ENCODE data around the gene FAM221B.

The FAM221B gene

DNA sequence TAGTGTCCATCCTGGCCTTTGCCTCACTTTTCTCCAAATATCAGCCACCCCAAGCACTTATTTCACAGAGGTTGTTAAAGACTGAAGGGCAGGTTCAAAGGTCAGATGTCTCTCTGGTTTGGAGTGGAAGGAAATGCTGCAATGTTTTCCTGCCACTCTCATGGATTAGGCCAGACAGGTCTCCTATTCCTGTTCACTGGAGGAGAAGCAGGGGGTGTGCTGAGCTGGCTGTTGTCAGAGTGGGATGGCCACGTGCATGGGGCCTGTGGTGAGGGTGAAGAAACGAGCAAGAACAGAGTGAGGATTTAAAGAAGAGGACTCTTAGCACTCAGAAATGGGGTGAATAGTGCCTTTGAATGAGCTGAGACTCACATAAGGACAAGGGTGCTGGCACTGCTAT, 7.2 kb upstream of the FAM221B start:
- Histone ChIP-seq H3K4me1 (ENCODE audit: control insufficient read depth, insufficient read depth, low read length) (no peaks in the 10 kb centered on the region), H3K36me3 (ENCODE audit: control insufficient read depth, insufficient read depth, low read length) (no peaks in the 10 kb centered on the region), H3K4me3 (ENCODE audit: low read length) (no peak overlapping the region), H3K27ac (ENCODE audit: low read length) (no peak overlapping the region), H3K27me3 (ENCODE audit: control insufficient read depth, insufficient read depth, low read length) (no peaks in the 10 kb centered on the region), H3K9me3 (ENCODE audit: control insufficient read depth, insufficient read depth, low read length) (no peaks in the 10 kb centered on the region)
- DNase-seq (ENCODE audit: low read depth, low spot score): no peak
- no CpG with 5 or more reads among the region's 2 CpGs for WGBS (ENCODE audit: insufficient coverage, insufficient read length)

DNA sequence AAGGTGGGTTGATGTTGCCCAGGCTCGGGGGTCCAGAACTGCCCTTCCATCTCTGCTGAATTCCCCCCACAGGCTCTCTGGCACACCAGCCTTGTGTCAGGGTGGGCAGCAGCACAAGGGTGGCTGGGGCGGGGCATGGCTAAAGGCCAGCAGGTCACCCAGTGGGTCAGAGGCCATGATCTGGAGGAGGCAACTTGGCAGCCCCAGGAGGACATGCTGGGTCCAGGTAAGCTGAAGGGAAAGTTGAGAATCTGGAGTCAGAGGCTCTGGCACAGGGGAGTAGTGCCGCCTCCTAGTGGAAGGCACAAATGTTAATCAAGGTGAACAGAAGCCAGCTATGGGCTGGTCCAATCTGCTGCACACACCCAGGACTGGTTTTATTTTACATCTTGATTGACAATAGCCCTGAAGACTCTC, 6.7 kb upstream of the FAM221B start:
- WGBS (ENCODE audit: insufficient coverage, insufficient read length): no CpG with 5 or more reads among the region's 3 CpGs
- no peaks in the 10 kb centered on the region for H3K36me3 ChIP-seq (ENCODE audit: control insufficient read depth, insufficient read depth, low read length)
- H3K4me1 ChIP-seq (ENCODE audit: control insufficient read depth, insufficient read depth, low read length): no peaks in the 10 kb centered on the region
- no peak overlapping the region for H3K27ac ChIP-seq (ENCODE audit: low read length)
- no peaks in the 10 kb centered on the region for H3K27me3 ChIP-seq (ENCODE audit: control insufficient read depth, insufficient read depth, low read length)
- no peak overlapping the region for H3K4me3 ChIP-seq (ENCODE audit: low read length)
- no peaks in the 10 kb centered on the region for H3K9me3 ChIP-seq (ENCODE audit: control insufficient read depth, insufficient read depth, low read length)
- no peak for DNase-seq (ENCODE audit: low read depth, low spot score)

DNA sequence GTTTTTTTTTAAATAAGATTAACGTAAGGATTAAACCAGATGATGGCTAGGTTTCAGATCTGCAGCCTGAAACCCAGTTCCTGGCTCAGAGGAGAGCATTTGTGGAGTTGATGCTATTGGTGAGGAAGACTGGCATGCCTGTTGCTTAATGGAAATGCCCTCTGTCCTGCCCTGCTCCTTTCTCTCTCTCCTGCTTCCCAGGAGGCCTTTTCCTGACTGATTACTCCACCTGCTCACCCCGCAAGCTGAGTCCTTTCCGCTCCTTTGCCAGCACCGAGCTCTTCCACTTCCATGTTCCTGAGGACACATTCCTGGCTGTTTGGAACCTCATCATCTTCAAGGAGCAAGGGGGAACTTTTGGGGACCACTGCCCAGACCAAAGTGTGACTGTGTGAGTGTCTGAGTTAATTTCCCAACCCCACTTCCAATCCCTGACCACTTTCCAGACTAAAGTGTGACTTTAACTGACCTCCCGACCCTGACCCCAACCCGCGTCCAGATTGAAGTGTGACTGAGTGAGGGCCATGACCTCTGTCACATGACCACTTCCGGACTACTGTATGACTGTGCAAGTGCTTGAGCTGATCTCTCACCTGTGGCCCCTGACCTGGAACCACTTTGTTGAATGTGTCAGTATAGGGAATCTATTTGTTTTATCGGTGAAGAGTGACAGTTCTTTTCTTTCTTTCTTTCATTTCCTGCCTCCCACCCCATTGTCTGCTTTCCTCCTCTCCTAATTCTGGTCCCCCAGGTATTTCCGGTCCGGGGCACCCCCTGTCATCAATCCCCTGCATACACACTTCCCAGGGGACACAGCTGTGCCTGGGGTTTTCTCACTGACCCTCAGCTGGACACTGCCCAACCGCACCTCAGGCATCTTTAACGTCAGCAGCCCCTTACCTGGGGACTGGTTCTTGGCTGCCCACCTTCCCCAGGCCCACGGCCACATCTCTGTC, 6.0 kb upstream of the FAM221B start:
- WGBS (ENCODE audit: insufficient coverage, insufficient read length): 100% methylated on average over 1 of the region's 14 CpGs
- Histone ChIP-seq H3K36me3 (ENCODE audit: control insufficient read depth, insufficient read depth, low read length) (no peaks in the 10 kb centered on the region), H3K4me3 (ENCODE audit: low read length) (no peak overlapping the region), H3K27ac (ENCODE audit: low read length) (no peak overlapping the region), H3K27me3 (ENCODE audit: control insufficient read depth, insufficient read depth, low read length) (no peaks in the 10 kb centered on the region), H3K4me1 (ENCODE audit: control insufficient read depth, insufficient read depth, low read length) (no peaks in the 10 kb centered on the region; the same call in 1 of the 2 replicates), H3K9me3 (ENCODE audit: control insufficient read depth, insufficient read depth, low read length) (no peaks in the 10 kb centered on the region)
- DNase-seq (ENCODE audit: low read depth, low spot score): no peak

GRCh38 chr9:35832814-35833213, 4.3 kb upstream of the FAM221B start:
- Histone ChIP-seq H3K4me1 (ENCODE audit: control insufficient read depth, insufficient read depth, low read length) (no peaks in the 10 kb centered on the region; the same call in 1 of the 2 replicates), H3K27ac (ENCODE audit: low read length) (no peak overlapping the region), H3K27me3 (ENCODE audit: control insufficient read depth, insufficient read depth, low read length) (no peaks in the 10 kb centered on the region), H3K4me3 (ENCODE audit: low read length) (no peak overlapping the region), H3K9me3 (ENCODE audit: control insufficient read depth, insufficient read depth, low read length) (no peaks in the 10 kb centered on the region), H3K36me3 (ENCODE audit: control insufficient read depth, insufficient read depth, low read length) (no peaks in the 10 kb centered on the region)
- WGBS (ENCODE audit: insufficient coverage, insufficient read length): no CpG with 5 or more reads among the region's 5 CpGs
- no peak for DNase-seq (ENCODE audit: low read depth, low spot score)

DNA sequence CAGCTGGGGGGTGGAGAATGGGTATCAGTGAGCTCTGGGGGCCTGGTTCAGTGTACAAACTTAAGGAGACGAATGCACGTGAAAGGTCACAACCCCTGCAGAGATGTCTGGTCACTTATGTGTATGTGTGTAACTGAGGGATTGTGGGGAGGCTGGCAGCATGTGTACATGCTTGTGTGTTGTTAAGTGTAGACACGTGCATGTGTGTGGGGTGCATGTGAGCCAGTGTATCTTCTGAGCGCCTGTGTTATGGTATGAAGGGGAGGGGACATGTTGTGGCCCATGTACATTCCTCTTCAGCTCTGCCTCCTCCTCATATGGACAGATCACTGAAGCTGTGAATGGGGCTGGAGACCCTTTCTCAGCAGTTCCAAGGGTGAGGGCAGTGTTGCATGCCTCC, 2.5 kb upstream of the FAM221B start:
- Histone ChIP-seq H3K4me1 (ENCODE audit: control insufficient read depth, insufficient read depth, low read length) (no peaks in the 10 kb centered on the region; the same call in 1 of the 2 replicates), H3K27me3 (ENCODE audit: control insufficient read depth, insufficient read depth, low read length) (no peaks in the 10 kb centered on the region), H3K9me3 (ENCODE audit: control insufficient read depth, insufficient read depth, low read length) (no peaks in the 10 kb centered on the region), H3K36me3 (ENCODE audit: control insufficient read depth, insufficient read depth, low read length) (no peaks in the 10 kb centered on the region), H3K27ac (ENCODE audit: low read length) (no peak overlapping the region), H3K4me3 (ENCODE audit: low read length) (no peak overlapping the region)
- no peak for DNase-seq (ENCODE audit: low read depth, low spot score)
- no CpG with 5 or more reads among the region's 4 CpGs for WGBS (ENCODE audit: insufficient coverage, insufficient read length)

DNA sequence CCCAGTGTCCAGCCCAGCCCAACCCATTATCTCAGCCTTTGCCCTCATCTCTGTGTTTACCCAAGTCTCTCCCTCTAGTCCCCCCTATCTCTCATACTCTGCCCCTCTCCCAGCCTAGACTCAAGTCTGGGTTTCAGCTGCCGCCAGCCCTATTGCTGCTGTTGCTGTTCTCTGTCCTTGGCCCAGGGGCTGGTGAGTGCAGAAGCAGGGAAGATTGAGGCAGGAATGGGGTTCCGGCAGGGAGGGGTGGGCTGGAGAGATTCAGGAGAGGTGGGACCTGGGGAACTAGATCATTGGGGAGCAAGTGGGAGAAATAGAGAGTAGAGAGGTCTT, 1.2 kb upstream of the FAM221B start:
- Histone ChIP-seq H3K27ac (ENCODE audit: low read length) (no peak overlapping the region), H3K36me3 (ENCODE audit: control insufficient read depth, insufficient read depth, low read length) (no peaks in the 10 kb centered on the region), H3K4me3 (ENCODE audit: low read length) (peak overlapping the region; percentile 90; the same call in 1 of the 2 replicates), H3K27me3 (ENCODE audit: control insufficient read depth, insufficient read depth, low read length) (no peaks in the 10 kb centered on the region), H3K9me3 (ENCODE audit: control insufficient read depth, insufficient read depth, low read length) (no peaks in the 10 kb centered on the region), H3K4me1 (ENCODE audit: control insufficient read depth, insufficient read depth, low read length) (no peaks in the 10 kb centered on the region; the same call in 1 of the 2 replicates)
- DNase-seq (ENCODE audit: low read depth, low spot score): no peak
- WGBS (ENCODE audit: insufficient coverage, insufficient read length): no CpG with 5 or more reads among the region's 2 CpGs

GRCh38 chr9:35829084-35829763, 692 bp upstream of the FAM221B start, which contains the start of gene TMEM8B:
Gene TMEM8B (plus strand): TSS chr9:35829228. CDS start chr9:35829448, 220 bp downstream.
- WGBS (ENCODE audit: insufficient coverage, insufficient read length): no CpG with 5 or more reads among the region's 53 CpGs
- H3K36me3 ChIP-seq (ENCODE audit: control insufficient read depth, insufficient read depth, low read length): no peaks in the 10 kb centered on the region
- H3K4me3 ChIP-seq (ENCODE audit: low read length): peak within 1 kb of the TSS; percentile 90
- H3K4me1 ChIP-seq (ENCODE audit: control insufficient read depth, insufficient read depth, low read length): no peaks in the 10 kb centered on the region; the same call in 1 of the 2 replicates
- H3K9me3 ChIP-seq (ENCODE audit: control insufficient read depth, insufficient read depth, low read length): no peaks in the 10 kb centered on the region
- no peak within 1 kb of the TSS for H3K27ac ChIP-seq (ENCODE audit: low read length)
- no peaks in the 10 kb centered on the region for H3K27me3 ChIP-seq (ENCODE audit: control insufficient read depth, insufficient read depth, low read length)
- no peak for DNase-seq (ENCODE audit: low read depth, low spot score)

DNA sequence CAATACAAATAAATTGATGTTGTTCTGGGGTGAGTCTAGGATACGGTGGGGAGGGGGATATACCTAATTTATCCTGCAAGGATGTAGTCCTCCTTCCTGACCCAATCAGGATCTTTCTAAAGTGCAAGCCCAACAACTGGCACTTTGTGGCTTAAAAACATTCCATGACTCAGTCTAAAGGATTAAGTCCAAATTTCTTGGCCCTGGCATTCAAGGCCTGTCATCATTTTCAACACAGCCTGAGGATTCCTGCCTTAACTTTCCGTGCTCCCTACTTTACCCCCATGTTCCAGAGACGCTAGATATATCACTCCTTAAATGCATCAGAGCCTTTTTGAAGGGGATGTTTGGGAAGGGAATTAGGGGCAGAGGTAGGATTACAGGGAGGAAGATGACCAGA, 1.0 kb downstream of the FAM221B start:
- H3K9me3 ChIP-seq (ENCODE audit: control insufficient read depth, insufficient read depth, low read length): no peaks in the 10 kb centered on the region
- WGBS (ENCODE audit: insufficient coverage, insufficient read length): no CpG with 5 or more reads among the region's 3 CpGs
- H3K4me3 ChIP-seq (ENCODE audit: low read length): no peak overlapping the region
- no peak overlapping the region for H3K27ac ChIP-seq (ENCODE audit: low read length)
- no peaks in the 10 kb centered on the region for H3K36me3 ChIP-seq (ENCODE audit: control insufficient read depth, insufficient read depth, low read length)
- DNase-seq (ENCODE audit: low read depth, low spot score): no peak
- no peaks in the 10 kb centered on the region for H3K27me3 ChIP-seq (ENCODE audit: control insufficient read depth, insufficient read depth, low read length)
- H3K4me1 ChIP-seq (ENCODE audit: control insufficient read depth, insufficient read depth, low read length): peaks cover 1% of the 10 kb centered on the region; the same call in 1 of the 2 replicates

DNA sequence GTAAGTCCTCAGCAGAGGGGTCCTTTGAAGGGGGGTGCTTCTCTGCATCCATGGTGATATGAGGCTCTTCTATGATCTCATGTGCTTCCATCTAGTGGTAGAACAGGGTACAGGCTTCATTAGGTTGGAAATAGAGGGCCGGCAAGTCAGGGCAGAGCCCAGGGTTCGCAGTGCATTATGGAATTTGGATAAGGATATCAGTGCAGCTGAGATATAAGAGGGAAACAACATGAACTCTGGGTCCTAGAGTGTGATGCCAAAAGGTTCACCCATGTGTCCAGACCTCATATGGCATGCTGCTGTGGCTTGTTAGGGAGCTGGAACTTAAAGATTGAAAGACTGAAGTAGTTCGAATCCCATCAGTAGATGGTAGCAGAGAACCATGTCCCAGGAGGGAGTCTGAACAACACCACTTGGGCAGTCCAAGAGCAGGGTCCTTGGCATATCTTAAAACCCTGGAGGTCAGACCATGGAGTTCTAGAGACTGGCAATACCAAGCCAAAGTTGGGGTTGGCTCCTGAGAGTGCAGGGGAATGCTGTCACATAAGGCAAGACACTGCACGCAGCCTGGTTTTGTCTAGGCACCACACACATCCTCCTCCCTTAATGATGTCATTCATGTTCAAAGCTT, 2.3 kb downstream of the FAM221B start:
- no peak overlapping the region for H3K27ac ChIP-seq (ENCODE audit: low read length)

GRCh38 chr9:35822926-35823325, 5.6 kb downstream of the FAM221B start:
- Histone ChIP-seq H3K36me3 (ENCODE audit: control insufficient read depth, insufficient read depth, low read length) (no peaks in the 10 kb centered on the region), H3K27me3 (ENCODE audit: control insufficient read depth, insufficient read depth, low read length) (no peaks in the 10 kb centered on the region), H3K4me3 (ENCODE audit: low read length) (no peak overlapping the region), H3K4me1 (ENCODE audit: control insufficient read depth, insufficient read depth, low read length) (peaks cover 1% of the 10 kb centered on the region; the same call in 1 of the 2 replicates), H3K27ac (ENCODE audit: low read length) (no peak overlapping the region), H3K9me3 (ENCODE audit: control insufficient read depth, insufficient read depth, low read length) (no peaks in the 10 kb centered on the region)
- DNase-seq (ENCODE audit: low read depth, low spot score): no peak

More for the DNA sequence above, 2.3 kb downstream of the FAM221B start:
- Histone ChIP-seq H3K27me3 (ENCODE audit: control insufficient read depth, insufficient read depth, low read length) (no peaks in the 10 kb centered on the region), H3K4me1 (ENCODE audit: control insufficient read depth, insufficient read depth, low read length) (peaks cover 1% of the 10 kb centered on the region; the same call in 1 of the 2 replicates), H3K36me3 (ENCODE audit: control insufficient read depth, insufficient read depth, low read length) (no peaks in the 10 kb centered on the region), H3K4me3 (ENCODE audit: low read length) (no peak overlapping the region), H3K9me3 (ENCODE audit: control insufficient read depth, insufficient read depth, low read length) (no peaks in the 10 kb centered on the region)
- DNase-seq (ENCODE audit: low read depth, low spot score): no peak
- WGBS (ENCODE audit: insufficient coverage, insufficient read length): no CpG with 5 or more reads among the region's 4 CpGs

All from iPS DF 6.9 (cell line).